Left lung (tissue), 10 donors: ENCODE measurements around the gene TBX6. TPM values are rescaled to one million over a fixed set of nuclear protein-coding genes. Genes with fewer than 3 reads are reported as not detected.
A peak's percentile ranks its signal among the peaks of the same experiment; 100 is the strongest.

Experiments used
- ATAC-seq: fragments of 200-7000 bp; cut with Tn5 transposase; one replicate; pipeline ENCODE4 v1.9.1; 2020; ENCODE audit warnings: moderate library complexity
- DNase-seq, 4 donors: peaks; one replicate each; pipeline ENCODE4 v3.0.0-alpha.2; 2013 to 2020
- H3K27ac ChIP-seq, 2 donors: fragments of 200-600 bp; sonication (generic) in 1 of 2; one replicate each; pipeline versions ENCODE4 v1.5.0 to v1.8.0; 2020 to 2021
- H3K27me3 ChIP-seq, 2 donors: fragments of 200-600 bp; sonication (generic) in 1 of 2; one replicate each; pipeline versions ENCODE4 v1.5.0 to v1.8.0; 2020 to 2021
- H3K36me3 ChIP-seq, 2 donors: fragments of 200-600 bp; sonication (generic) in 1 of 2; one replicate each; pipeline versions ENCODE4 v1.5.0 to v1.8.0; 2020 to 2021
- H3K4me1 ChIP-seq, 2 donors: fragments of 200-600 bp; one replicate each; pipeline ENCODE4 v1.8.0; 2021
- H3K4me3 ChIP-seq, 2 donors: fragments of 200-600 bp; sonication (generic) in 1 of 2; one replicate each; pipeline versions ENCODE4 v1.5.0 to v1.8.0; 2020 to 2021; ENCODE audit warnings: mild to moderate bottlenecking in 1 of 2
- H3K9me3 ChIP-seq, 2 donors: fragments of 200-600 bp; sonication (generic) in 1 of 2; one replicate each; pipeline versions ENCODE4 v1.5.0 to v1.8.0; 2020 to 2021
- intact Hi-C, 2 donors: fragments of 100-400 bp; cut with DNase I; formaldehyde crosslinking; loops; one replicate each; pipeline versions ENCODE4 v1.11.2 to v1.14.2; 2022
- polyA plus RNA-seq, 6 donors: library from polyadenylated mRNA; unstranded; fragments of 120-200 nt; gene quantifications; one replicate each; pipeline ENCODE4 v1.2.1, GENCODE V29; 2013; ENCODE audit not compliant: insufficient read length in 6 of 6
- total RNA-seq, 2 donors: library from RNA; stranded (reverse); fragmentation: NEBNext Ultra II Directional; extraction: Animal tissue kit (Norgen Biotek cat#: 25700); gene quantifications; one replicate each; pipeline ENCODE4 v1.2.1, GENCODE V29; 2021
- TF ChIP-seq, protein P1 (sequence below), 2 donors: fragments of 200-600 bp; sonication (generic) in 1 of 2; IDR thresholded peaks; one replicate each; pipeline versions ENCODE4 v1.5.0 to v1.8.0; 2021; ENCODE audit warnings: antibody characterized with exemption in 2 of 2
- donor health status: DM: no; HTN: yes; CAD: no.
- donor health status: DM: no; HTN: no; CAD: no.

TBX6 gene
- total and polyA plus RNA-seq, 8 donors: 0.79 to 1.9 (median 1.7) TPM

DNA sequence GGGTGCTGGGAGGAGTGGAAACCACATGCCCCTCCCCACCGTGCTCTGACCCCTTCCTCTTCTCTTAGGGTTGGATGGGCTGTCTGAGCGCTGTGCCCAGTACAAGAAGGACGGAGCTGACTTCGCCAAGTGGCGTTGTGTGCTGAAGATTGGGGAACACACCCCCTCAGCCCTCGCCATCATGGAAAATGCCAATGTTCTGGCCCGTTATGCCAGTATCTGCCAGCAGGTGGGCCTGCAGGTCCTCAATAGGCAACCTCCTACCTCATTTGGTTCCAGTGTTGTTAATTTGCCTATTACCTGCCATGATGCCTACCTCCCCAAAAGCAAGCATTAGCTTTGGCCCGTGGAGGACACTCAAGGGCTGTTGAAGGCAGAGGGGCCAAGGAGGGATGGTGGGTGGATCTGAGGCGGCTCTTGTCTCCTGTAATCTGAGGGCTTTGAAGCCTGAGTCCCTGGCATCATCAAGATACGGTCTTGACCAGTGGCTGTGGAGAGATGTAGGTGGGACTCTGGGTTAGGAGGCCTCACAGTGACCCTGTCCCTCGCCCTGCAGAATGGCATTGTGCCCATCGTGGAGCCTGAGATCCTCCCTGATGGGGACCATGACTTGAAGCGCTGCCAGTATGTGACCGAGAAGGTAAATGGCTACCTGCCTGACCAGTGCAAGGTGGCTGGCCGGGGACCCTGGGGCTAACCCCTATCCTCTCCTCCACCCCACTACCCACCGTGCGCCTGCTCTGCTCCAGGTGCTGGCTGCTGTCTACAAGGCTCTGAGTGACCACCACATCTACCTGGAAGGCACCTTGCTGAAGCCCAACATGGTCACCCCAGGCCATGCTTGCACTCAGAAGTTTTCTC is 22.7 kb downstream of the TBX6 start:
- no peak overlapping the region for H3K4me3 ChIP-seq
- H3K4me1 ChIP-seq: peaks cover 21 to 61% of the 10 kb centered on the region in 2 donors
- intact Hi-C loops: no loop called here
- ATAC-seq (no peak), DNase-seq (no peak)
- TF ChIP-seq, protein P1, sequence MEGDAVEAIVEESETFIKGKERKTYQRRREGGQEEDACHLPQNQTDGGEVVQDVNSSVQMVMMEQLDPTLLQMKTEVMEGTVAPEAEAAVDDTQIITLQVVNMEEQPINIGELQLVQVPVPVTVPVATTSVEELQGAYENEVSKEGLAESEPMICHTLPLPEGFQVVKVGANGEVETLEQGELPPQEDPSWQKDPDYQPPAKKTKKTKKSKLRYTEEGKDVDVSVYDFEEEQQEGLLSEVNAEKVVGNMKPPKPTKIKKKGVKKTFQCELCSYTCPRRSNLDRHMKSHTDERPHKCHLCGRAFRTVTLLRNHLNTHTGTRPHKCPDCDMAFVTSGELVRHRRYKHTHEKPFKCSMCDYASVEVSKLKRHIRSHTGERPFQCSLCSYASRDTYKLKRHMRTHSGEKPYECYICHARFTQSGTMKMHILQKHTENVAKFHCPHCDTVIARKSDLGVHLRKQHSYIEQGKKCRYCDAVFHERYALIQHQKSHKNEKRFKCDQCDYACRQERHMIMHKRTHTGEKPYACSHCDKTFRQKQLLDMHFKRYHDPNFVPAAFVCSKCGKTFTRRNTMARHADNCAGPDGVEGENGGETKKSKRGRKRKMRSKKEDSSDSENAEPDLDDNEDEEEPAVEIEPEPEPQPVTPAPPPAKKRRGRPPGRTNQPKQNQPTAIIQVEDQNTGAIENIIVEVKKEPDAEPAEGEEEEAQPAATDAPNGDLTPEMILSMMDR (IDR thresholded peaks at IDR 0.05): peak in 1 of 2 donors; percentile 31
- H3K36me3 ChIP-seq: peaks cover 0 to 74% of the 10 kb centered on the region in 2 donors
- no peaks in the 10 kb centered on the region for H3K9me3 ChIP-seq
- no peaks in the 10 kb centered on the region for H3K27me3 ChIP-seq
- peak overlapping the region in 1 of 2 donors; percentile 33 for H3K27ac ChIP-seq

DNA sequence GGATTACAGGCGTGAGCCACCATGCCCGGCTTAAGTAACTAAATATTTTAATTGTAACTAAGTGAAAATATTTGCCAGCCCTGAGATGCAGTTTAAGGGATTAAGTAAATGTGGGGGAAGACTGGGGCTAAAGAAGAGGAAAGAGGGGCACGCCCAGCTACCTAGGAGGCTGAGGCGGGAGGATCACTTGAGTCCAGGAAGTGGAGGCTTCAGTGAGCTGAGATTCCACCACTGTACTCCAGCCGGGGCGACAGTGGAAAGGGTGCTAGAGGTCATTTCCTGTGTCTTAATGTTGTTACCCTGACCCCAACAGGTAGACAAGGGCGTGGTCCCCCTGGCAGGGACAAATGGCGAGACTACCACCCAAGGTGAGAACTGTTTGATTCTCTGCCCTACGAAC is 23.4 kb downstream of the TBX6 start:
- no peak overlapping the region for H3K27ac ChIP-seq
- H3K9me3 ChIP-seq: no peaks in the 10 kb centered on the region
- H3K4me3 ChIP-seq: peak overlapping the region in 1 of 2 donors; percentile 98
- intact Hi-C loops: no loop called here
- TF ChIP-seq, protein P1 (IDR thresholded peaks at IDR 0.05): no peak
- no peaks in the 10 kb centered on the region for H3K27me3 ChIP-seq
- no peak for ATAC-seq
- peaks cover 28 to 67% of the 10 kb centered on the region in 2 donors for H3K4me1 ChIP-seq
- no peak for DNase-seq
- H3K36me3 ChIP-seq: peaks cover 0 to 68% of the 10 kb centered on the region in 2 donors

DNA sequence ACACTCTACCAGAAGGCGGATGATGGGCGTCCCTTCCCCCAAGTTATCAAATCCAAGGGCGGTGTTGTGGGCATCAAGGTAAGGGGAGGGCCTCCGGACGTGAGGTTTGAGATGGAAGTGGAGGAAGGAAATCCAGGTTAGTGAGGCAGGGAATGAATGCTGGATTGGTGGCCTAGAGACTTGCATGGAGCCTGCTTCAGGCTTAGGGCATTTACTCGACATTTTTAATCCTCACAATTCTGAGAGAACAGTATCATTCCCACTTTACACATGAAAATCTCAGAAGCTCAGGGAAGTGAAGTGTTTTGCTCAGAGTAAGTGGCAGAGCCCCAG is 24.2 kb downstream of the TBX6 start:
- TF ChIP-seq, protein P1 (IDR thresholded peaks at IDR 0.05): no peak
- Histone ChIP-seq H3K9me3 (no peaks in the 10 kb centered on the region), H3K27ac (no peak overlapping the region), H3K27me3 (no peaks in the 10 kb centered on the region), H3K4me1 (peaks cover 30 to 75% of the 10 kb centered on the region in 2 donors), H3K4me3 (peak overlapping the region in 1 of 2 donors; percentile 98), H3K36me3 (peaks cover 0 to 60% of the 10 kb centered on the region in 2 donors)
- DNase-seq: no peak
- intact Hi-C loops: no loop called here
- ATAC-seq: no peak

DNA sequence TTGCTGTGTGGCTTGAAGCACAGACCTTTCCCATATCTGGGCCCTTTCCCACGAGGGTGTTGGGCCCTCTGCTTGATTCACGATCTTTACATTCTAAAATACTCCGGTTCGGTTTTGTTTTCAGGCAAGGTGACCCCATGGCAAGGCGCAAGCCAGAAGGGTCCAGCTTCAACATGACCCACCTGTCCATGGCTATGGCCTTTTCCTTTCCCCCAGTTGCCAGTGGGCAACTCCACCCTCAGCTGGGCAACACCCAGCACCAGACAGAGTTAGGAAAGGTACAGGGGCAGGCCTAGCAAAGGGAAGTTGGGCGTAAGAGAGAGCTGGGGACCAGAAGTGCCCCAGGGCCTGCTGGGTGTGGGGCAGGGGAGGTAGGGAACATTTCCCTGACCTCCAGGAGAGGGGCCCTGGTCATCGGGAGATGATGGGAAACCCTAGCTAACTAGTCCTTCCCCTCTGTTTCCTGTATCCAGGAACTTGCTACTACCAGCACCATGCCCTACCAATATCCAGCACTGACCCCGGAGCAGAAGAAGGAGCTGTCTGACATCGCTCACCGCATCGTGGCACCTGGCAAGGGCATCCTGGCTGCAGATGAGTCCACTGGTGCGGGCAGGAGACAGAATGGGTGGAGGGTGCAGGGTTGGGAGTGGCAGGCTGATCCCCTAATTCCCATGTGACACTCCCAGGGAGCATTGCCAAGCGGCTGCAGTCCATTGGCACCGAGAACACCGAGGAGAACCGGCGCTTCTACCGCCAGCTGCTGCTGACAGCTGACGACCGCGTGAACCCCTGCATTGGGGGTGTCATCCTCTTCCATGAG is 24.8 kb downstream of the TBX6 start:
- Histone ChIP-seq H3K36me3 (peaks cover 0 to 55% of the 10 kb centered on the region in 2 donors), H3K27me3 (no peaks in the 10 kb centered on the region), H3K9me3 (no peaks in the 10 kb centered on the region), H3K27ac (peak overlapping the region; percentile 98 to 99), H3K4me3 (peak overlapping the region; percentile 55 to 98), H3K4me1 (peaks cover 30 to 75% of the 10 kb centered on the region in 2 donors)
- intact Hi-C loops: no loop called here
- DNase-seq: no peak
- TF ChIP-seq, protein P1 (IDR thresholded peaks at IDR 0.05): no peak
- ATAC-seq: no peak
